A673 (cell line): ENCODE results near the gene PATL1.
"Not testable (repeated sequence)": the region's sequence is repeated elsewhere in the genome, so short reads cannot be mapped to it uniquely, and the experiment has no call there.

ENCODE experiments used
- EZH2 ChIP-seq: fragments of 200-600 bp; sonication (generic); IDR thresholded peaks from 2 replicates; pipeline ENCODE4 v1.6.1; 2017; ENCODE audit warnings: borderline replicate concordance, low read depth, mild to moderate bottlenecking, mixed read lengths, antibody characterized with exemption, low read length; ENCODE audit not compliant: poor library complexity, severe bottlenecking
- TF ChIP-seq, protein P1 (sequence below): fragments of 300-800, 200-600 bp; sonication (generic); conservative IDR thresholded peaks from 2 replicates; pipeline ENCODE4 v1.5.1; 2017; ENCODE audit warnings: low read depth, mild to moderate bottlenecking, antibody characterized with exemption, low read length, moderate library complexity, mixed read lengths

DNA sequence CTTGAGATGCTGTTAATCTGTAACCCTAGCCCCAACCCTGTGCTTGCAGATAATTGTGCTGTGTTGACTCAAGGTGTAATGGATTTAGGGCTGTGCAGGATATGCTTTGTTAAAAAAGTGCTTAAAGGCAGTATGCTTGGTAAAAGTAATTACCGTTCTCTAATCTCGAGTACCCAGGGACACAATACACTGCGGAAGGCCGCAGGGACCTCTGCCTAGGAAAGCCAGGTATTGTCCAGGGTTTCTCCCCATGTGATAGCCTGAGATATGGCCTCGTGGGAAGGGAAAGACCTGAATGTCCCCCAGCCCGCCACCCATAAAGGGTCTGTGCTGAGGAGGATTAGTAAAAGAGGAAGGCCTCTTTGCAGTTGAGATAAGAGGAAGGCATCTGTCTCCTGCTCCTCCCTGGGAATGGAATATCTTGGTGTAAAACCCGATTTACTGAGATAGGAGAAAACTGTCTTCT lies 12.5 kb upstream of the PATL1 start:
- not testable (repeated sequence) for TF ChIP-seq EZH2
- TF ChIP-seq, protein P1, sequence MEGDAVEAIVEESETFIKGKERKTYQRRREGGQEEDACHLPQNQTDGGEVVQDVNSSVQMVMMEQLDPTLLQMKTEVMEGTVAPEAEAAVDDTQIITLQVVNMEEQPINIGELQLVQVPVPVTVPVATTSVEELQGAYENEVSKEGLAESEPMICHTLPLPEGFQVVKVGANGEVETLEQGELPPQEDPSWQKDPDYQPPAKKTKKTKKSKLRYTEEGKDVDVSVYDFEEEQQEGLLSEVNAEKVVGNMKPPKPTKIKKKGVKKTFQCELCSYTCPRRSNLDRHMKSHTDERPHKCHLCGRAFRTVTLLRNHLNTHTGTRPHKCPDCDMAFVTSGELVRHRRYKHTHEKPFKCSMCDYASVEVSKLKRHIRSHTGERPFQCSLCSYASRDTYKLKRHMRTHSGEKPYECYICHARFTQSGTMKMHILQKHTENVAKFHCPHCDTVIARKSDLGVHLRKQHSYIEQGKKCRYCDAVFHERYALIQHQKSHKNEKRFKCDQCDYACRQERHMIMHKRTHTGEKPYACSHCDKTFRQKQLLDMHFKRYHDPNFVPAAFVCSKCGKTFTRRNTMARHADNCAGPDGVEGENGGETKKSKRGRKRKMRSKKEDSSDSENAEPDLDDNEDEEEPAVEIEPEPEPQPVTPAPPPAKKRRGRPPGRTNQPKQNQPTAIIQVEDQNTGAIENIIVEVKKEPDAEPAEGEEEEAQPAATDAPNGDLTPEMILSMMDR = not testable (repeated sequence)
